CD14-positive monocyte (primary cell): ENCODE data around the gene RNF169. TPM values are rescaled to one million over a fixed set of nuclear protein-coding genes. Genes with fewer than 3 reads are reported as not detected.

Experiments
- DNase-seq, 3 donors: peaks; one replicate each; pipeline ENCODE4 v3.0.0-alpha.2; 2011 to 2022
- H2AFZ ChIP-seq: 2 replicates; pipeline ENCODE4 v1.6.0; 2012; ENCODE audit warnings: mild to moderate bottlenecking, low read depth, low read length, inconsistent platforms; ENCODE audit not compliant: insufficient read depth, poor library complexity, severe bottlenecking
- H3K27ac ChIP-seq, 2 donors: 1 replicate in 1 of 2; 2 replicates in 1 of 2; pipeline ENCODE4 v1.5.1; 2012 to 2013; ENCODE audit warnings: low read length in 2 of 2, control low read depth in 1 of 2, inconsistent platforms in 1 of 2, low read depth in 1 of 2, mild to moderate bottlenecking in 1 of 2
- H3K27me3 ChIP-seq, 2 donors: one replicate each; pipeline versions ENCODE4 v1.6.0 to v1.6.1; 2011 to 2013; ENCODE audit warnings: low read length in 2 of 2; ENCODE audit not compliant: control insufficient read depth in 2 of 2, insufficient read depth in 2 of 2
- H3K36me3 ChIP-seq, 2 donors: replicated peaks in 1 of 2; 1 replicate in 1 of 2; 2 replicates in 1 of 2; pipeline versions ENCODE4 v1.5.1 to v1.6.1; 2012 to 2013; ENCODE audit warnings: low read length in 2 of 2, control low read depth in 1 of 2, inconsistent platforms in 1 of 2, mild to moderate bottlenecking in 1 of 2; ENCODE audit not compliant: insufficient read depth in 2 of 2, control insufficient read depth in 1 of 2
- H3K4me1 ChIP-seq, 2 donors: 1 replicate in 1 of 2; 2 replicates in 1 of 2; pipeline versions ENCODE4 v1.5.1 to v1.6.1; 2012 to 2013; ENCODE audit warnings: low read length in 2 of 2, control low read depth in 1 of 2, inconsistent platforms in 1 of 2, mild to moderate bottlenecking in 1 of 2, moderate library complexity in 1 of 2; ENCODE audit not compliant: insufficient read depth in 2 of 2, control insufficient read depth in 1 of 2
- H3K4me2 ChIP-seq: replicated peaks from 2 replicates; pipeline ENCODE3; 2012; ENCODE audit warnings: low read length, moderate library complexity, mild to moderate bottlenecking; ENCODE audit not compliant: poor library complexity, severe bottlenecking; ENCODE audit errors: extremely low read depth
- H3K4me3 ChIP-seq, 3 experiments: fragments of 200-600 bp in 1 of 3; sonication (generic) in 1 of 3; replicated peaks in 1 of 3; 1 replicate in 2 of 3; 2 replicates in 1 of 3; pipeline ENCODE4 v1.5.1; 2011 to 2013; ENCODE audit warnings: low read length in 3 of 3, mild to moderate bottlenecking in 3 of 3, control low read depth in 2 of 3, low read depth in 2 of 3, inconsistent platforms in 1 of 3, moderate library complexity in 1 of 3
- H3K79me2 ChIP-seq: 2 replicates; pipeline ENCODE4 v1.6.0; 2012; ENCODE audit warnings: mild to moderate bottlenecking, control low read depth, inconsistent platforms, low read length, moderate library complexity; ENCODE audit not compliant: insufficient read depth
- H3K9ac ChIP-seq: 2 replicates; pipeline ENCODE4 v1.6.0; 2017; ENCODE audit warnings: low read length, mild to moderate bottlenecking; ENCODE audit not compliant: insufficient read depth, poor library complexity, severe bottlenecking
- H3K9me3 ChIP-seq, 2 donors: replicated peaks in 1 of 2; 1 replicate in 1 of 2; 2 replicates in 1 of 2; pipeline versions ENCODE4 v1.5.1 to v1.6.1; 2012 to 2013; ENCODE audit warnings: low read length in 2 of 2, control low read depth in 1 of 2; ENCODE audit not compliant: control insufficient read depth in 1 of 2, insufficient read depth in 1 of 2
- H4K20me1 ChIP-seq: 2 replicates; pipeline ENCODE4 v1.6.0; 2012; ENCODE audit warnings: mild to moderate bottlenecking, low read length, control low read depth, moderate library complexity; ENCODE audit not compliant: insufficient read depth
- H3K27ac Mint-ChIP-seq, 7 donors: one replicate each; pipeline ENCODE4 v1.8.0; 2020; ENCODE audit warnings: mild to moderate bottlenecking in 7 of 7, mixed read lengths in 7 of 7, moderate library complexity in 6 of 7, inconsistent platforms in 2 of 7
- H3K27me3 Mint-ChIP-seq, 3 donors: one replicate each; pipeline ENCODE4 v1.8.0; 2021 to 2022; ENCODE audit warnings: low read depth in 3 of 3, mild to moderate bottlenecking in 3 of 3, mixed read lengths in 3 of 3, moderate library complexity in 3 of 3, inconsistent platforms in 1 of 3
- H3K36me3 Mint-ChIP-seq, 2 donors: one replicate each; pipeline ENCODE4 v1.8.0; 2020; ENCODE audit warnings: mixed read lengths in 2 of 2, inconsistent platforms in 1 of 2, mild to moderate bottlenecking in 1 of 2
- H3K4me1 Mint-ChIP-seq: one replicate; pipeline ENCODE4 v1.8.0; 2020; ENCODE audit warnings: mild to moderate bottlenecking, mixed read lengths
- H3K4me3 Mint-ChIP-seq, 2 donors: one replicate each; pipeline ENCODE4 v1.8.0; 2020; ENCODE audit warnings: mild to moderate bottlenecking in 2 of 2, mixed read lengths in 2 of 2, moderate library complexity in 1 of 2
- H3K9me3 Mint-ChIP-seq, 7 donors: one replicate each; pipeline ENCODE4 v1.8.0; 2020 to 2022; ENCODE audit warnings: mixed read lengths in 7 of 7, mild to moderate bottlenecking in 6 of 7, moderate library complexity in 6 of 7, inconsistent platforms in 2 of 7
- WGBS: methylation state at CpG from one replicate; pipeline ENCODE4 v1.1.5; 2013; ENCODE audit warnings: missing lambda C conversion rate; ENCODE audit not compliant: insufficient coverage; 5-methylcytosine and 5-hydroxymethylcytosine counted together
- intact Hi-C, 2 donors: fragments of 100-400 bp; cut with micrococcal nuclease; formaldehyde crosslinking; loops; one replicate each; pipeline versions ENCODE4 v1.15.0 to v1.15.1; 2023
- polyA plus RNA-seq, 3 donors: library from polyadenylated mRNA; depleted of rRNA in 1 of 3; unstranded in 2 of 3; stranded (reverse) in 1 of 3; fragments of 300-500 nt in 2 of 3; fragments of >200 nt in 1 of 3; fragmentation: Illumina TruSeq in 2 of 3; gene quantifications; 1 replicate in 2 of 3; 2 replicates in 1 of 3; pipeline ENCODE4 v1.2.3, GENCODE V29; 2012 to 2021
- TF ChIP-seq, protein P1 (sequence below): fragments of 200-600 bp; IDR thresholded peaks from one replicate; pipeline ENCODE4 v1.8.0; 2022; ENCODE audit warnings: antibody characterized with exemption, mild to moderate bottlenecking

RNF169 gene
- polyA plus RNA-seq, 3 donors, result 1.4 to 16.2 (median 2.0) TPM

GRCh38 chr11:74809801-74810200 is 61.2 kb downstream of the RNF169 start:
- Histone ChIP-seq H3K4me2 (no peak overlapping the region), H3K36me3 (peaks cover 25 to 72% of the 10 kb centered on the region in 2 donors), H3K9ac (no peak overlapping the region), H4K20me1 (peaks cover 82% of the 10 kb centered on the region), H3K4me3 (no peak overlapping the region), H3K4me1 (no peaks in the 10 kb centered on the region), H3K9me3 (no peaks in the 10 kb centered on the region), H3K27ac (no peak overlapping the region), H2AFZ (no peak overlapping the region), H3K79me2 (peaks cover 27% of the 10 kb centered on the region), H3K27me3 (no peaks in the 10 kb centered on the region)
- intact Hi-C loops, result no loop called here
- peaks cover 4% of the 10 kb centered on the region for H3K4me1 Mint-ChIP-seq
- TF ChIP-seq, protein P1, sequence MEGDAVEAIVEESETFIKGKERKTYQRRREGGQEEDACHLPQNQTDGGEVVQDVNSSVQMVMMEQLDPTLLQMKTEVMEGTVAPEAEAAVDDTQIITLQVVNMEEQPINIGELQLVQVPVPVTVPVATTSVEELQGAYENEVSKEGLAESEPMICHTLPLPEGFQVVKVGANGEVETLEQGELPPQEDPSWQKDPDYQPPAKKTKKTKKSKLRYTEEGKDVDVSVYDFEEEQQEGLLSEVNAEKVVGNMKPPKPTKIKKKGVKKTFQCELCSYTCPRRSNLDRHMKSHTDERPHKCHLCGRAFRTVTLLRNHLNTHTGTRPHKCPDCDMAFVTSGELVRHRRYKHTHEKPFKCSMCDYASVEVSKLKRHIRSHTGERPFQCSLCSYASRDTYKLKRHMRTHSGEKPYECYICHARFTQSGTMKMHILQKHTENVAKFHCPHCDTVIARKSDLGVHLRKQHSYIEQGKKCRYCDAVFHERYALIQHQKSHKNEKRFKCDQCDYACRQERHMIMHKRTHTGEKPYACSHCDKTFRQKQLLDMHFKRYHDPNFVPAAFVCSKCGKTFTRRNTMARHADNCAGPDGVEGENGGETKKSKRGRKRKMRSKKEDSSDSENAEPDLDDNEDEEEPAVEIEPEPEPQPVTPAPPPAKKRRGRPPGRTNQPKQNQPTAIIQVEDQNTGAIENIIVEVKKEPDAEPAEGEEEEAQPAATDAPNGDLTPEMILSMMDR, result no peak
- H3K27me3 Mint-ChIP-seq, result no peaks in the 10 kb centered on the region
- no peaks in the 10 kb centered on the region for H3K9me3 Mint-ChIP-seq
- no peak overlapping the region for H3K4me3 Mint-ChIP-seq
- H3K27ac Mint-ChIP-seq, result no peak overlapping the region
- DNase-seq, result no peak
- H3K36me3 Mint-ChIP-seq, result peaks cover 27 to 47% of the 10 kb centered on the region in 2 donors

DNA sequence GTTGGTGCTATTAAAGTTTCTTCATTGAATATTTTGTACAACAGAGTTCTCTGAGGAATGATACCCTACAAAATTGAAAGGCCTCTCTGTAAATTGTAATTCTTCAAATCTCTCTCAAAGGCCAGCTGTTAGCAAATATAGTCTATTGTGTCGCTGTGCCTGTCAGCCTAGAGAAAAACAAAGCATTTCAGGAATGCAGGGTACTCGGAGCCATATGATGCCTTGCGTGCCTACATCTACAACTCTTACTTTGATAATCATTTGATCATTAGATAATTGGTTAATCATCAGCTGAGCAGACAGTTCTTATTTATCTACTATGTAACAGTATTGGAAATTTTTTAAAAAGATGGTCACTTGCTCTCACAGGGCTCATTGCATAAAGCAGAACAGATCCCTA is 67.3 kb downstream of the RNF169 start:
- Histone ChIP-seq H3K9me3 (no peaks in the 10 kb centered on the region), H4K20me1 (peaks cover 54% of the 10 kb centered on the region), H2AFZ (no peak overlapping the region), H3K27me3 (no peaks in the 10 kb centered on the region), H3K4me2 (no peak overlapping the region), H3K4me1 (no peaks in the 10 kb centered on the region), H3K4me3 (no peak overlapping the region), H3K36me3 (peaks cover 50 to 94% of the 10 kb centered on the region in 2 donors), H3K9ac (no peak overlapping the region), H3K27ac (no peak overlapping the region), H3K79me2 (peaks cover 3% of the 10 kb centered on the region)
- TF ChIP-seq, protein P1, result no peak
- H3K4me3 Mint-ChIP-seq, result no peak overlapping the region
- intact Hi-C loops, result no loop called here
- H3K27ac Mint-ChIP-seq, result no peak overlapping the region
- H3K36me3 Mint-ChIP-seq, result peaks cover 57 to 86% of the 10 kb centered on the region in 2 donors
- H3K9me3 Mint-ChIP-seq, result peaks cover 0 to 4% (median 0%) of the 10 kb centered on the region in 7 donors
- peaks cover 10% of the 10 kb centered on the region for H3K4me1 Mint-ChIP-seq
- H3K27me3 Mint-ChIP-seq, result peaks cover 0 to 1% (median 0%) of the 10 kb centered on the region in 3 donors
- no peak for DNase-seq
- no CpG with 5 or more reads among the region's 3 CpGs for WGBS
